AG09309 (cell line): ENCODE measurements around the gene DNAI7.

Source experiments
- DNase-seq: peaks from one replicate; pipeline ENCODE4 v3.0.0-alpha.2; 2010; ENCODE audit warnings: low read depth
- H3K4me3 ChIP-seq: 2 replicates; pipeline ENCODE4 v1.5.1; 2011; ENCODE audit warnings: mild to moderate bottlenecking, low read depth, low read length, moderate library complexity; ENCODE audit not compliant: control insufficient read depth
- TF ChIP-seq, protein P1 (sequence below): IDR thresholded peaks from 2 replicates; pipeline ENCODE4 v1.5.1; 2011; ENCODE audit warnings: mild to moderate bottlenecking, low read depth, low read length, inconsistent platforms; ENCODE audit not compliant: insufficient read depth, control insufficient read depth; ENCODE audit errors: missing control alignments

The DNAI7 gene, protein sequence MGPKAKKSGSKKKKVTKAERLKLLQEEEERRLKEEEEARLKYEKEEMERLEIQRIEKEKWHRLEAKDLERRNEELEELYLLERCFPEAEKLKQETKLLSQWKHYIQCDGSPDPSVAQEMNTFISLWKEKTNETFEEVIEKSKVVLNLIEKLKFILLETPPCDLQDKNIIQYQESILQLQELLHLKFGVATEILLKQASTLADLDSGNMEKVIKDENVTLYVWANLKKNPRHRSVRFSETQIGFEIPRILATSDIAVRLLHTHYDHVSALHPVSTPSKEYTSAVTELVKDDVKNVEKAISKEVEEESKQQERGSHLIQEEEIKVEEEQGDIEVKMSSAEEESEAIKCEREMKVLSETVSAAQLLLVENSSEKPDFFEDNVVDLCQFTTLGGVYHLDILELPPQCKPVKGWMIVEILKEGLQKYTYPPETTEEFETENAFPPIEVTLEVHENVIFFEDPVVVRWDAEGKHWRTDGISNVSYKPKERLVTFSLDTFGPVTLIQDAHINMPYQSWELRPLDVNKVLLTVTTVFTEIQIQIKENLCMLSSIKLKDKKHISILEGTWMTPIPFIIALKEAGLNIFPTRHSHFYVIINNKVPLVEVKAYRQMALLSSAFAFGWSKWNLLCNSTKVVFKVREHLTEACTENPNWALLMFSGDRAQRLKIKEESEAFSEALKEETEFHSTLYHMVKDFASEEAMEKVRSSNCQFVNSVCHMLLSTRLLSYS

DNA sequence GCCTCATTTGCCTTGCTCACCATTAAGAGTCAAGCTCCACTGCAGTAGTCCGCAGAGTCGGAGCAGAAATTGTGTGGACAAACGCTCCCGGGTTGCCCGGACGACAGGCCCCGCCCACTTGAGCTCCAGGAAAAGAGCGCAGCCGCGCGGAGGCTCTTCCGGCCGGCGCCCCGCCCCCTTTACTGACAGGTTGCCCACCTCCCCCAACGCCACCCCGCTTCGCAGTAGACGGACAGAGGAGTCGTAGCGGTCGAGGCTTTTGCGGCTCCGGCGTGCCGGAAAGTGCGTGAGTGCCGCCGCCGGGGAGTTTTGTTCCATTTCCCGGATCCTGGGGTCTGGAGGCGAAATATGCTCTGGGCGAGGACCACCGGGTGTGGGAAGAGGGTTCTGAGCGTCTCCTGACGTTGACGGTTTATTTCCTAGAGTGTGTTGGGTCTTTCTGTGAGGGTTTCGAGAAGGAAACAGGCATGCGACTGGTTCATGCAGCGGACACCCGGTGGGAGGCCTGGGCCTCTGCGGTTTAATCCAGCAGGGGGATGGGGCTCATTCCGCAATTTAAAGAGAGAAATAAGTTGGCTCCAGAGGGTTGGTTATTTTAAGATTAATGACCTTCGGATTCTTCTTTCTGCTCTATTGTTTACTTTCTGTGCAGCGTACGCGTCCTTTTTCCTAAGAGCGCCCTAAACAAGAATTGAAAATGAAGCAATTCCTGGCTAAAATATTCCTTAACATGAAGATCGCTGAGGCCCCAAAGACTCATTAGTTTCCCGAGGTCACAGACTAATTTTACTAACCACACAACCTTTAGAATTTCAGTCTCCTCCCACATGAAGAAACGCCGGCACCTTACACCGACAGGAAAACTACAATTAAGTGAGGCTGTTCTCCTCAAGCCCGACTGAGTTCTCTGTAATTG, at the start of gene DNAI7, which contains the start of gene ETFRF1:
DNAI7 (minus strand) TSS at position 105 of the 916 bp plus-strand sequence; CDS start at position 23, 82 bp downstream.
ETFRF1 (plus strand) TSS at position 182 of the 916 bp plus-strand sequence. CDS start 8,720 bp downstream, outside the sequence.
- peak; percentile 52 for DNase-seq
- H3K4me3 ChIP-seq: peak within 1 kb of the TSS; percentile 82
- TF ChIP-seq, protein P1, sequence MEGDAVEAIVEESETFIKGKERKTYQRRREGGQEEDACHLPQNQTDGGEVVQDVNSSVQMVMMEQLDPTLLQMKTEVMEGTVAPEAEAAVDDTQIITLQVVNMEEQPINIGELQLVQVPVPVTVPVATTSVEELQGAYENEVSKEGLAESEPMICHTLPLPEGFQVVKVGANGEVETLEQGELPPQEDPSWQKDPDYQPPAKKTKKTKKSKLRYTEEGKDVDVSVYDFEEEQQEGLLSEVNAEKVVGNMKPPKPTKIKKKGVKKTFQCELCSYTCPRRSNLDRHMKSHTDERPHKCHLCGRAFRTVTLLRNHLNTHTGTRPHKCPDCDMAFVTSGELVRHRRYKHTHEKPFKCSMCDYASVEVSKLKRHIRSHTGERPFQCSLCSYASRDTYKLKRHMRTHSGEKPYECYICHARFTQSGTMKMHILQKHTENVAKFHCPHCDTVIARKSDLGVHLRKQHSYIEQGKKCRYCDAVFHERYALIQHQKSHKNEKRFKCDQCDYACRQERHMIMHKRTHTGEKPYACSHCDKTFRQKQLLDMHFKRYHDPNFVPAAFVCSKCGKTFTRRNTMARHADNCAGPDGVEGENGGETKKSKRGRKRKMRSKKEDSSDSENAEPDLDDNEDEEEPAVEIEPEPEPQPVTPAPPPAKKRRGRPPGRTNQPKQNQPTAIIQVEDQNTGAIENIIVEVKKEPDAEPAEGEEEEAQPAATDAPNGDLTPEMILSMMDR: no peak

DNA sequence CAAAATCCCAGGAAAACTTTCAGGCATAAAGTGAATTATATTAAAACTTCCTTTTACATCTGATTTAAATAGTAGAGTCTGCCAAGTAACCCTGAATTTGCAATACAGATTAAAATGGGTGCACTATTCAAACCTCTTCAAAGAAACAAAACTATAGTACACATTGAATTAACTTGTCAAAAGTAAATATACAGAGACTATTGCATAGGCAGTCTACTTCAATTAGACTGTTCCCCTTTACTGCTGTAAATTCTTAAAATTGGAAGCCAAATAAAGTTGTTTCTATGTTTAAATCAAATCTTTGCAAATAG, 48.7 kb upstream of the DNAI7 start:
- DNase-seq: no peak

DNA sequence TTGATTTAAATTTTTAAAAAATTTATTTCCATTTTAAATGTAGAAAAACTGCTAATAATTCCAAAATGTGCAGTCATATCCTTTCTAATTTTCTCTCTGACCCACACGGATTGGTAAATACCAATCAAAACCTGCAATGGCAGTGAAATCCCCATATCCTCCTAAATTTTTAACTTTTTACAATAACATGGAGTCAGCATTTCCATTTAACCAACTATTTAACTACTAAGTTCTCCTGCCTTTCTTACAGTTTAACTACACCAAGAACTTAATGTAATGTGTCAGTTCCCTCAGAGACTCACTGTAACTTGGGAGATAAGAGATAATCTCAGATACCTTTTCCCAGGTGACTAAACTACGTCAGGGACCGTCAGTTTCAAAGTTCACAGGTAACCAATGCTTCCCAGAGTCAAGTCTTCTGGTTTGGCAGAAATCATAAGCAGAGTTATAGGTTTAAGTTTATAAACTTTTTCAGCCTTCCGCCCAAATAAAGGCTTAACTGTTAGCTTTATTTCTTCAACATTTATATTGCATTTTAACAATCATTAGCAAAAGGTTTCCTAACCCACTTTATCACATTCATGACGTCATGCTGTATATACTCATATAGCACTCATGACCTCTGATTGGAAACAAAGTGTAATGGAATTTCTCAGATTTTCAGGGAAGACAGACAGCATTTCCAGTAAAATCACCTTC, 48.2 kb upstream of the DNAI7 start:
- no peak overlapping the region for H3K4me3 ChIP-seq
- no peak for DNase-seq
- TF ChIP-seq, protein P1: no peak

More for the DNA sequence above, 48.7 kb upstream of the DNAI7 start:
- TF ChIP-seq, protein P1: no peak
- no peak overlapping the region for H3K4me3 ChIP-seq

DNA sequence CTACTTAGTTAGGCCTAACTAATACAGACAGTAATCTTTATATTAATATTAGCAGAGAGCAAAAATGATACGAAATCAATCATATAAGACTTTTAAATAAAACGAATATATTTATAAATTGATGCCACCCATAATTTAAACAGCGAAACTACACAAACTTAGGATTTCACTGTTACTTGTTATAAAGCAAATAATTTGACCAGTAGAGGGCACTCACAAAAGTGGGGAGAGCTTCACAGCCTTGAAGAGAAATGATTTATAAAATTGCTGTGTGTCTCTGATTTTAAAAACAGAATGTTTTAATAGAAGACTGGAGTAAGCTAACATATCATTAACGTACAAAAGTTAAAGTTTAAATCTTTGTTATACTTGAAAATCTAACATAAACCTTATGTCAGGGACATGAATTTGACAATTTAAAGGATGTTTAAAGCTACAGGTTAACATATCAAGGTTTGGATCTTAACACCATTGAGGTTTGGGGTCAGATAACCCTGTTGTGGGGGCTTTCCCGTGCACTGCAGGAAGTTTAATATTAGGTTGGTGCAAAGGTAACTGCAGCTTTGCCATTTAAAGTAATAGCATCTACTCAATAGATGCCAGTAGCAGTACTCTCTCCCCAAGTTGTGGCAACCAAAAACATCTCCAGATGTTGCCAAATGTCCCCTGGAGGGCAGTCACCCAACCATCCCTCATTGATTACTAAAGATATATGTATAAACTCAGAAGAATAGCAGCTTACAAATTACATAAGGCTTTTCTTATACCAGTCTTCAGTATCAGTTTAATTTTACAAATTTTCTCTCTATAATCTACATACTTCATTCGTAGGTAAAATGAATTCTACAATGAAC, 46.4 kb upstream of the DNAI7 start:
- TF ChIP-seq, protein P1: peak; percentile 57
- no peak overlapping the region for H3K4me3 ChIP-seq
- no peak for DNase-seq

DNA sequence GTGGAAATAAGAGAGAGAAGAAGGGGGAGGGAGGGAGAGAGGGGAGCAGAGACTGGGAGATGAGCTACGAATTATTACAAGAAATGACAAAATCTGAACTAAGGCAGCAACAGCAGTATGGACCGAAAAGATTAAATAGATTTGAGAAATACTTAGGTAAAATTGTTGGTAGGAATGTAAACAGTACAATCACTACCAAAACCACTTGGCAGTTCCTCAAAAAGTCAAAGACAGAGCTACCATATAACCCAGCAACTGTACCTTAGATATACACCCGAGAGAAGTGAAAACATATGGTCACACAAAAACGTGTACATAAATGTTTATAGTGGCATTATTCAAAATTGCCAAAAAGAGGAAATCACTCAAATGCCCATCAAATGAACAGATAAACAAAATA, 41.7 kb upstream of the DNAI7 start:
- no peak overlapping the region for H3K4me3 ChIP-seq
- DNase-seq: no peak
- TF ChIP-seq, protein P1: no peak
